Cardiac muscle cell (in vitro differentiated cells and primary cell): Measurements from ENCODE around the gene SREK1IP1. TPM values are rescaled to one million over a fixed set of nuclear protein-coding genes. Genes with fewer than 3 reads are reported as not detected.
A peak's percentile ranks its signal among the peaks of the same experiment; 100 is the strongest.

Experiments used
- DNase-seq, 2 donors: peaks; one replicate each; pipeline versions ENCODE4 v3.0.0 to v3.0.0-alpha.2; 2010 to 2017; ENCODE audit warnings: low read depth in 1 of 2, low spot score in 1 of 2
- H3K27ac ChIP-seq: fragments of 200-600 bp; sonication (generic); 2 replicates; pipeline ENCODE4 v1.5.1; 2016
- H3K27me3 ChIP-seq: fragments of 200-600 bp; sonication (generic); 2 replicates; pipeline ENCODE4 v1.6.0; 2016; ENCODE audit warnings: control low read depth
- H3K36me3 ChIP-seq: fragments of 200-600 bp; sonication (generic); 2 replicates; pipeline ENCODE4 v1.5.1; 2016; ENCODE audit warnings: control low read depth
- H3K4me1 ChIP-seq: fragments of 200-600 bp; sonication (generic); 2 replicates; pipeline ENCODE4 v1.8.1; 2017; ENCODE audit warnings: low read depth, mild to moderate bottlenecking, mixed run types
- H3K4me3 ChIP-seq: fragments of 200-600 bp; sonication (generic); 2 replicates; pipeline ENCODE4 v1.5.1; 2016; ENCODE audit warnings: mild to moderate bottlenecking
- H3K9me3 ChIP-seq: fragments of 200-600 bp; sonication (generic); 2 replicates; pipeline ENCODE4 v1.5.1; 2017; ENCODE audit warnings: low read depth, mild to moderate bottlenecking, control low read depth
- CTCF ChIP-seq: IDR thresholded peaks from 2 replicates; pipeline ENCODE4 v1.5.1; 2012; ENCODE audit warnings: low read depth, mild to moderate bottlenecking, low read length
- polyA plus RNA-seq: library from polyadenylated mRNA; unstranded; fragments of >200 nt; fragmentation: Nextera tagmentation; extraction: Ambion mirVana; gene quantifications from 2 replicates; pipeline ENCODE4 v1.2.1, GENCODE V29; 2016
- total RNA-seq: library from RNA; depleted of rRNA; stranded (reverse); fragments of >200 nt; gene quantifications from 2 replicates; pipeline ENCODE4 v1.2.3, GENCODE V29; 2016

The SREK1IP1 gene
- total and polyA plus RNA-seq, 2 experiments from 2014 or later, result 4.9 to 22.4 TPM

GRCh38 chr5:64790210-64790609, 21.7 kb upstream of the SREK1IP1 start:
- H3K27me3 ChIP-seq, result no peaks in the 10 kb centered on the region
- H3K4me3 ChIP-seq, result no peak overlapping the region
- H3K4me1 ChIP-seq, result no peaks in the 10 kb centered on the region
- TF ChIP-seq CTCF, result no peak
- DNase-seq, result no peak
- no peaks in the 10 kb centered on the region for H3K9me3 ChIP-seq
- no peak overlapping the region for H3K27ac ChIP-seq
- peaks cover 9% of the 10 kb centered on the region for H3K36me3 ChIP-seq

- Histone ChIP-seq H3K4me1 (no peaks in the 10 kb centered on the region), H3K9me3 (no peaks in the 10 kb centered on the region), H3K36me3 (peaks cover 9% of the 10 kb centered on the region), H3K27ac (no peak overlapping the region), H3K4me3 (no peak overlapping the region), H3K27me3 (no peaks in the 10 kb centered on the region)
- peak in 1 of 2 donors; percentile 70 for DNase-seq
- no peak for TF ChIP-seq CTCF
These were observed 21.0 kb upstream of the SREK1IP1 start for GRCh38 chr5:64789457-64789856.

- Histone ChIP-seq H3K4me3 (no peak overlapping the region), H3K27ac (no peak overlapping the region), H3K36me3 (peaks cover 13% of the 10 kb centered on the region), H3K9me3 (no peaks in the 10 kb centered on the region), H3K4me1 (no peaks in the 10 kb centered on the region), H3K27me3 (no peaks in the 10 kb centered on the region)
- TF ChIP-seq CTCF, result no peak
- DNase-seq, result no peak
These were observed 19.7 kb upstream of the SREK1IP1 start for GRCh38 chr5:64788156-64788555.

GRCh38 chr5:64786372-64786771, 17.9 kb upstream of the SREK1IP1 start:
- Histone ChIP-seq H3K27me3 (no peaks in the 10 kb centered on the region), H3K4me3 (no peak overlapping the region), H3K36me3 (peaks cover 13% of the 10 kb centered on the region), H3K27ac (no peak overlapping the region), H3K9me3 (no peaks in the 10 kb centered on the region), H3K4me1 (no peaks in the 10 kb centered on the region)
- no peak for DNase-seq
- TF ChIP-seq CTCF, result no peak

GRCh38 chr5:64784451-64785025, 16.0 kb upstream of the SREK1IP1 start:
- no peak overlapping the region for H3K4me3 ChIP-seq

More at GRCh38 chr5:64784451-64785025, 16.0 kb upstream of the SREK1IP1 start:
- H3K9me3 ChIP-seq, result no peaks in the 10 kb centered on the region
- H3K36me3 ChIP-seq, result peaks cover 13% of the 10 kb centered on the region
- TF ChIP-seq CTCF, result peak; percentile 77
- H3K27ac ChIP-seq, result no peak overlapping the region
- peak; percentile 87 to 91 for DNase-seq
- H3K27me3 ChIP-seq, result no peaks in the 10 kb centered on the region
- no peaks in the 10 kb centered on the region for H3K4me1 ChIP-seq
